ENCODE measurements around the gene ARG2.

ARG2 gene

DNA sequence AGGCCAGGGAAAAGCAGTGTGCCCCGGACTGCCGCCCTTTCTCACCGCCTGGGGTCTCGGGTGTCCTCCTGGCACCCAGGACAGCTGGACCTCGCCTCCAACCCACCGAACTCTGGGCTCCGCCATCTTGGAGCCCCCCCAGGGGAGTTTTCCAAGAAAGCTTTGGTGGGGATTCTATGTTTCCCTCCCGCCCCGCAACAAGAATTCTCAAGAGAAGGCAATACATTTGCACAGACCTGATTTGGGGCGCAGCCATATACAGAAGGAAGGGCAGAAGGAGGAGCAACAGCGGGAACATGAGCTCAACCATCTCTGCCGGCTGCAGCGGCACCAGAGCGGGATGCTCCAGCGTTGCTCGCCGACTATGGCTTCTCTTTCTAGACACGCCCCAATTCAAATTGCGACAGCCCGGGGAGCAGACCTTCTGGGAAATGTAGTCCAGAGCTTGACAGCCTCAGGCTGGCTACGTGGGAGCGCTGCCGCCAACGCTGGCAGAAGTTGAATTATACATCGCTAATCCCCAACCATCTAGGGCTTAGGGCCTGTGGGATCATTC lies 75.8 kb downstream of the ARG2 start, which contains the start of gene RDH11:
TSS of gene RDH11 (minus strand) at position 371 of the 556 bp plus-strand sequence. CDS start at position 310, 61 bp downstream.
- peak; percentile 88 for DNase-seq (ENCODE audit: extremely low spot score)
- no peak for TF ChIP-seq CTCF (IDR thresholded peaks at IDR 0.05; ENCODE audit: control extremely low read depth, extremely low read depth, low read depth, missing control alignments)
- ChIA-PET CTCF (interaction anchor here (0.8 to 6.1 kb wide), 7 partner anchors 8 to 268 kb away, joined by 3 to 70 read pairs (median 3); partner anchors contain the start of genes PIGH, RDH12 and ZFYVE26), POLR2A (no interaction called here)

DNA sequence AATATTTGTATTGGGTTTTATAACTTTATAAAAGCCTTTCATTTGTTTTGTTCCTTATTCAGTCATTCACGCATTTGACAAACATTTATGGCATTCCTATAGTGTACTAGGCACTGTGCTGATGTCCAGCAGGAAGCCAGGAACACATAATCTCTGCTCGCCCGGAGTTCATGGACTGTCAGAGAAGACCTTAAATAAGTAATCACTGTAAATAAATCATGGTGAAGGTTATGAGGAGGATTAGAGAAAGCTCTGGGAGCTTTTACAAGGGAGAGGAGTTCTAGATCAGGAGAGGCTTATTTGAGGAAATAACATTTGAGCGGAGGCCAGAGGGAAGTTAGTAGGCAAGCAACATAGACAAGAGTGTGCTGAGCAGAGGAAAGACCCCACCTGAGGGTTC lies 77.3 kb downstream of the ARG2 start:
- TF ChIP-seq CTCF (IDR thresholded peaks at IDR 0.05; ENCODE audit: control extremely low read depth, extremely low read depth, low read depth, missing control alignments): no peak
- ChIA-PET POLR2A (no interaction called here), CTCF (interaction anchor here (1.3 to 11.7 kb wide), 4 partner anchors 16 to 115 kb away, joined by 4 to 313 read pairs (median 5); partner anchors contain the start of gene PIGH)
- DNase-seq (ENCODE audit: extremely low spot score): no peak

DNA sequence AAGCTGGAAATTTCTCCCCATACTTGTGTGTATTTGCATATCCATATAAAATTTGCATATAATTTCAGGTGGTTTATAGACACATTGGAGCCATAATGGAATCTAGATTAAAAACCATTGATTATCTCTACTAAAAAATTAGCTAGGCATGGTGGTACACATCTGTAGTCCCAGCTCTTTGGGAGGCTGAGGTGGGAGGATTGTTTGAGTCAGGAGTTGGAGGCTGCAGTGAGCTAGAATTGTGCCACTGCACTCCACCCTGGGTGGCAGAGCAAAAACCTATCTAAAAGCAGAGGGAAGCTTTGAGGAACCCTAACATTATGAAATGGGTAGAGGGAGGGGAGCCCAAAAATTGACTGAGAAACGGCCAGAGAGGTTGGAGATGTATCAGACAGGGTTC lies 78.5 kb downstream of the ARG2 start:
- CTCF ChIA-PET: interaction anchor here (0.5 to 11.7 kb wide), 7 partner anchors 15 to 116 kb away, joined by 3 to 313 read pairs (median 4); partner anchors contain the start of gene PIGH
- DNase-seq (ENCODE audit: extremely low spot score): no peak
- POLR2A ChIA-PET: no interaction called here
- no peak for TF ChIP-seq CTCF (IDR thresholded peaks at IDR 0.05; ENCODE audit: control extremely low read depth, extremely low read depth, low read depth, missing control alignments)

Data from GM10248 (cell line).